ENCODE data around the gene PLEKHO2.
A peak's percentile ranks its signal among the peaks of the same experiment; 100 is the strongest.
"Not testable (repeated sequence)": the region's sequence is repeated elsewhere in the genome, so short reads cannot be mapped to it uniquely, and the experiment has no call there.

The PLEKHO2 gene, protein sequence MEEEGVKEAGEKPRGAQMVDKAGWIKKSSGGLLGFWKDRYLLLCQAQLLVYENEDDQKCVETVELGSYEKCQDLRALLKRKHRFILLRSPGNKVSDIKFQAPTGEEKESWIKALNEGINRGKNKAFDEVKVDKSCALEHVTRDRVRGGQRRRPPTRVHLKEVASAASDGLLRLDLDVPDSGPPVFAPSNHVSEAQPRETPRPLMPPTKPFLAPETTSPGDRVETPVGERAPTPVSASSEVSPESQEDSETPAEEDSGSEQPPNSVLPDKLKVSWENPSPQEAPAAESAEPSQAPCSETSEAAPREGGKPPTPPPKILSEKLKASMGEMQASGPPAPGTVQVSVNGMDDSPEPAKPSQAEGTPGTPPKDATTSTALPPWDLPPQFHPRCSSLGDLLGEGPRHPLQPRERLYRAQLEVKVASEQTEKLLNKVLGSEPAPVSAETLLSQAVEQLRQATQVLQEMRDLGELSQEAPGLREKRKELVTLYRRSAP

GRCh38 chr15:64841344-64842095 lies at the start of gene PLEKHO2:
Gene PLEKHO2 (plus strand): TSS chr15:64841915. CDS start chr15:64842017, 102 bp downstream.
- peak; percentile 97 for DNase-seq (ENCODE audit: low spot score)

- no peak for DNase-seq (ENCODE audit: low spot score)
Measured at GRCh38 chr15:64792282-64792681, 49.4 kb upstream of the PLEKHO2 start.

DNA sequence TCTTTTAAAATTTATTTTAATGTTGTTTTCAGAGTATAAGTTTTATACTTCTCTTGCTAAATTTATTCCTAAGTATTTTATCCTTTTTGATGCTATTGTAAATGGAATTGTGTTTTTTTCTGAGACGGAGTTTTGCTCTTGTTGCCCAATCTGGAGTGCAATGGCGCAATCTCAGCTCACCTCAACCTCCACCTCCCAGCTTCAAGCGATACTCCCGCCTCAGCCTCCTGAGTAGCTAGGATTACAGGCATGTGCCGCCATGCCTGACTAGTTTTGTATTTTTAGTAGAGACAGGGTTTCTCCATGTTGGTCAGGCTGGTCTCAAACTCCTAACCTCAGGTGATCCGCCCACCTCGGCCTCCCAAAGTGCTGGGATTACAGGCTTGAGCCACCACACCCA lies 46.4 kb upstream of the PLEKHO2 start:
- not testable (repeated sequence) for DNase-seq (ENCODE audit: low spot score)

DNA sequence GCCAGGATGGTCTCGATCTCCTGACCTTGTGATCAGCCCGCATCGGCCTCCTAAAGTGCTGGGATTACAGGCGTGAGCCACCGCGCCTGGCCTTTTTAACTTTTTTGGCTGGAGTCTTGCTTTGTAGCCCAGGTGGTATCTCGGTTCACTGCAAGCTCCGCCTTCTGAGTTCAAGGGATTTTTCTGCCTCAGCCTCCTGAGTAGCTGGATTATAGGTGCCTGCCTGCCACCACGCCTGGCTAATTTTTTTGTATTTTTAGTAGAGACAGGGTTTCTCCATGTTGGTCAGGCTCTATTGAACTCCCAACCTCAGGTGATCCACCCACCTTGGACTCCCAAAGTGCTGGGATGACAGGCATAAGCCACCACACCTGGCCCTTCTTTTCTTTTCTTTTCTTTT lies 45.8 kb upstream of the PLEKHO2 start:
- DNase-seq (ENCODE audit: low spot score): not testable (repeated sequence)

- DNase-seq (ENCODE audit: low spot score): not testable (repeated sequence)
Measured at GRCh38 chr15:64798905-64799304, 42.8 kb upstream of the PLEKHO2 start.

GRCh38 chr15:64800476-64800875 lies 41.2 kb upstream of the PLEKHO2 start:
- no peak for DNase-seq (ENCODE audit: low spot score)

GRCh38 chr15:64803526-64803925 lies 38.2 kb upstream of the PLEKHO2 start:
- DNase-seq (ENCODE audit: low spot score): no peak

- no peak for DNase-seq (ENCODE audit: low spot score)
Measured at GRCh38 chr15:64804619-64805018, 37.1 kb upstream of the PLEKHO2 start.

- DNase-seq (ENCODE audit: low spot score): no peak
Measured at GRCh38 chr15:64806509-64806908, 35.2 kb upstream of the PLEKHO2 start.

DNA sequence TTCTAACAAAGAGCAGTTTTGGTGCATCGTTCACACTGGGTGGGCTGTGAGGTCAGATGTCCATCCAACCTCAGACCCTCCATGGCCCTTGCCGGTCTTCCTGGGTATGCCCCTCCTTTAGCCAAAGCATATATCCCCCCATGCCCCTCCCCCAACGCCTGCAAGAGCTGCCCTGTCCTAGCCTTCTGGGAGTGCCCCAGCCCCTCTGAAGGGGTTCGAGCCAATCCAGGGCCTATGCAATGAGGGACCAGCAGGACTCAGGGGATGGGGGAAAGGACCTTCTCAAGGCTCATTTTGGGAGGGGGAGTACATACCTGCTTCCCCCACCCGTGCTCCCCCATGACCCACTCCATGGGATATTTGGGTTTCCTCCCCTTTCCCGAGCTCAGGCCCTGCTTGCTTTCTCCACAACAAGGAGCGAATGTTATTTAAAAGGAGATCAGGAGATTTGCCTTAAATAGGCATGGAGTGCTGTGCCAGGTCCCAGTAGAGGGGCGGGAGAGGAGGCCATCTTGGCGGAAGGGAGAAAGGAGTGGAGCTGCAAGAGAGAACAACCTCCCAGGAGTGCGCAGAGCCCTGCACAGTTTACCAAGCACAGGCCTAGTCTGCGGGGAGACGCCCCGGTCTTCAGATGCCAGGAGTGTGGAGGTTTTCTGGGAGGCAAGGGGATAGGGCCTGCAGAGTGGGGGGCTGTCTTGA lies 34.5 kb upstream of the PLEKHO2 start:
- no peak for DNase-seq (ENCODE audit: low spot score)

GRCh38 chr15:64807751-64808222 lies 33.9 kb upstream of the PLEKHO2 start:
- no peak for DNase-seq (ENCODE audit: low spot score)

GRCh38 chr15:64808785-64809453 lies 32.8 kb upstream of the PLEKHO2 start:
- DNase-seq (ENCODE audit: low spot score): no peak

DNA sequence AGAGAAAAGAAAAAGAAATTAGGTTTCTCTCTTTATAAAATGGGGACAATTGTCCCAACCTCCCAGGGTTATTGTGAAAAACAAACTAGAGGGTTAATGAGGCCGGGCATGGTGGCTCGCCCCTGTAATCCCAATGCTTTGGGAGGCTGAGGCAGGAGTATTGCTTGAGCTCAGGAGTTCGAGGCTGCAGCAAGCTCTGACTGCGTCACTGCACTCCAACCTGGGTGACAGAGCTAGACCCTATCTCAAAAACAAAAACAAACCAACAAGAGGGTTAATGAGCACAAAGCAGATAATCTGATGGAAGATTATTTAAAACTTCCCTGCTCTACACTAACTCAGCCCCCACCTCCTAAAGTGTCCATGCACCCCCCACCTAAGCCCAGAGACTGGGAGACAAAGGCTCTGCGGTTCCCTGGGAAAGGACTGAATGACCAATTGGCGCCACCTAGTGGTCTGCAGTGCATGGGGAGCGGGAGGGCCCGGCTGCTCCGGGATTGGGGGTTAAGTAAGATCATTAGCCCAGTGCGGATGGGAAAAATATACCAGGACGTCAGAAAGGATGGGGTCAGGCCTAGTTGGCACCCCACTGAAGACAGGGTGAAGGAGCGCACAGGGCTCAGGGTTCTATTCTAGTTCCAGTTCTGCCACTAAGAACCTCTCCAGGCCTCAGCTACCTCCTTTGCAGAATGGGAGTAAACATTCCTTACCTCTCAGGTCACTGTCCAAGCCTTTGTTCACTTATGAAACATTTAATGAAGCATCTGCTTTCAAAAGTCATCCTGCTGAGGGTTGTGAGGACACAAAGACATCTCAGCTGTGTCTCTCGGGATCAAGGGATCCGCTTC lies 31.8 kb upstream of the PLEKHO2 start:
- peak; percentile 63 for DNase-seq (ENCODE audit: low spot score)

DNA sequence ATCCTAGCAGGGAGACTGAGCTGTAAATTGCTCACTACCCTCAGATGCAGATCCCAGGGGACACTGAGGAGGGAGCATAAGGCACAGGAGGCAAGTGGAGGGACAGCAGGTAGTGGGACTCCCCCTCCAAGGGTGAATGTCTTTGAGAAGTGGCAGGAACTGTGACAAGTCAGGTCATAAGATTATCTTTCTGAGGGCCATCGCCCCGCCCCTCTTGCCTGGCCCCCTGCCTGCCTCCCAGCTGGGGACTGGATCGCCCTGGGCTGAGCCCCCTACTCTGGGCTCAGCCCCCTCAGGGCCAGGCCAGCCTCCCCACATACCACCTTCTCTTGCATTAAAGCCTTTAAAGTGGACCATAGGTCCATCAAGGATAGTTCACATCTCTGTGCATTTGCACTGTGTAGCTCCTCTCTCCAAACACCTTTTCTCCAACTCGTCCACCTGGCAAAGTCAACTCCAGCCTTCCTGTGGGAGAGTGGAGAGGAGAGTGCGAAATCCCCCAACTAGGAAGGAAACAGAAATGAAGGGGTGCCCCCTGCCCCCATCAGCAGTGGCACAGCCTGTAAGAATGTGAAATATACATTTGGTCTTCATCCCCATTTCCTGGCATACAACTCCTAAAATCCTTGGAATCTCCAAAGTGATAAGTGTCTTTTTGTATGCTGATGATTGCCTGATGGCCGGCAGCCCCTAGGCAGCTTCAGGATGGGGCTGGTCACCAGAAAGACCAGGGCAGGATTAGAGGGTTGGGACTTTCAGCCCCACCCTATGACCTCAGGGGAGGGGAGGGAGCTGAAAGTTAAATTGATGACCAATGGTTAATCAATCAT lies 31.0 kb upstream of the PLEKHO2 start:
- DNase-seq (ENCODE audit: low spot score): no peak

- no peak for DNase-seq (ENCODE audit: low spot score)
Measured at GRCh38 chr15:64813075-64813474, 28.6 kb upstream of the PLEKHO2 start.

DNA sequence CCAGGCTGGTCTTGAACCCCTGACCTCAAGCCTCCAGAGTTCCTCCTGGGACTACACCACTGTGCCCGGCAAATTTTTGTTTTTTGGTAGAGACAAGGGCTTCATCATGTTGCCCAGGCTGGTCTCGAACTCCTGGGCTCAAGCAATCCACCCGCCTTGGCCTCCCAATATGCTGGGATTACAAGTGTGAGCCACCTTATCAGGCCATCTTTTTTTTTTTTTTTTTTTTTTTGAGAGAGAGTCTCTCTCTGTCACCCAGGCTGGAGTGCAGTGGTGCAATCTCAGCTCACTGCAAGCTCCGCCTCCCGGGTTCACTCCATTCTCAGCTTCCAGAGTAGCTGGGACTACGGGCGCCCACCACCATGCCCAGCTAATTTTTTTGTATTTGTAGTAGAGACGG lies 27.4 kb upstream of the PLEKHO2 start:
- DNase-seq (ENCODE audit: low spot score): not testable (repeated sequence)

GRCh38 chr15:64814965-64815364 lies 26.8 kb upstream of the PLEKHO2 start:
- DNase-seq (ENCODE audit: low spot score): not testable (repeated sequence)

GRCh38 chr15:64816452-64816851 lies 25.3 kb upstream of the PLEKHO2 start:
- DNase-seq (ENCODE audit: low spot score): no peak

- no peak for DNase-seq (ENCODE audit: low spot score)
Measured at GRCh38 chr15:64824929-64825430, 16.7 kb upstream of the PLEKHO2 start.

Measured in CD4-positive, alpha-beta T cell treated with Interleukin-6 at 100 ng/mL for 8 hours (primary cell).